ENCODE results near the gene ARHGAP26.

The ARHGAP26 gene

DNA sequence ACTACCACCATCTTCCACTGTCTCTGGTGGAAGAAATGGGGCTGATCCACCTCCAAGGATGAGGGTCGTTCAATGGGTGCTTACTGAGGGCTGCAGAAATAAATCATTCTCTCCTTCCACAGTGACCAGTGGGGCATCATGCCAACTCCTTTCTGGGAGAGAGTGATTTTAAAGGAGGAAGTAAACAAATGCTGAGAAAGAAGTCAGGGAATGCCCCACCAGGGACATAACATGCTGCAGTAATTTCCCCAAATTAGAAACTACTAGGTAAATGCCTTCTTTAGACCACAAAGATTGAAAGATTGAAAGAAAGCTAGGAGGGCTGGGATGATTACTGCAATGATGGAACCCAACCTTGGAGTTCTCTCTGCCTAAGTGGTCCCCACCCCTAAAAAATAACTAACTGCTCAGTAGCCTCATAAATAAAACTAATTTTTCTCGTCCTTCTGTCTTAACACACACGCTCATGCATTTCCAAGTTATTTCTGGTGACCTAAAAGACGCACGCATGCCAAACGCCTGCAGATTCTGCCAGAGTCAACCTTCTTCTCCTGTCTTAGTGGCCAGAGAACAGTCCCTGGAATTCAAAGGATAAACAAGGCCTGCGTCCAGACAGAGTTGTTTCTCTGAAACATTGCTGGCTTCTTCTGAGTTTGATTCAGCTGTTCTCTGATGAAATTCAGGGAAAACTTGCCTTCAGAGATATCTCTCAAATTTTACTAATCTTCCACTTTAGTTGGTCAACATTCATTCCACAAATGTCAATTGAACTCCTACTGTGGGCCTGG, 383.3 kb downstream of the ARHGAP26 start:
- no peak for FAIRE-seq

DNA sequence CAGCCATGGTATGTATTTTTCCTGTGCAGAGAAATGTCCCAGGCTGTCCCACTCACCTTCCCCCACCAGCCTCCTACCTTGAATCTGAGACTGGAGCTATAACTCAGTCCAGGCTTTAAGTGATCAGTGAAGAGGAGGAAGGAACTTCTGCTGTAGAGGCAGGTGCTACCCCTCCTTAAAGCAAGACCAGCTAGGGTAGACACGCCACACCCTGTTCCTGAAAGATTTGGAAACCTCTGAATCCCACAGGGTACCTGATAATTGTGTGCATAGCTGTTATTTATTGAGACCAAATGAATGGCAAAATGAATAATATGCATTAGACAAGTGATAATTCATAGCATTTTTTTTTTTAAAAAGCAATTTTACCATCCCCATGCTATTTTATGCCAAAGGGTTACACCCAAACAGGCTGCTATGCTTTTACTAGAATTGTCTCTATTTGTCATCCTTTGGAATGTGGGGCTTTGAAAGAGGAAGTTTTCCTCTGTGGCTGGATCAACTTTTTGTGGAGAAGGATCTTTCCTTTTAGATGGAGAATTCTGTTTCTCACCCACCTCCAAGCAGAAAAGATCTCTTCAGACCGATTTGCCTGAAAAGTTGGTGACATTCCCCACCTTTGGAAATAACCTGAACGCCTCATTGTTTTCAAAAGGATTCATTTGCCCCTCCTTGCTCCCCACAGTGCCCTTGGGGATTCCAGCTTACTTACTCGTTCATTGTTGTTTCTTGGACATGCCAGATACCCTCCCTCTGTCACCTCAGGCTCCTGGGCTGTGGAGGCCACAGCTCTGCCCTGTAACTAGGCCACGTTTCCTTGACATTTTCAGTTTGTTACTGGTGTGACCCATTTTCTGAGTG, 384.6 kb downstream of the ARHGAP26 start:
- no peak for FAIRE-seq

DNA sequence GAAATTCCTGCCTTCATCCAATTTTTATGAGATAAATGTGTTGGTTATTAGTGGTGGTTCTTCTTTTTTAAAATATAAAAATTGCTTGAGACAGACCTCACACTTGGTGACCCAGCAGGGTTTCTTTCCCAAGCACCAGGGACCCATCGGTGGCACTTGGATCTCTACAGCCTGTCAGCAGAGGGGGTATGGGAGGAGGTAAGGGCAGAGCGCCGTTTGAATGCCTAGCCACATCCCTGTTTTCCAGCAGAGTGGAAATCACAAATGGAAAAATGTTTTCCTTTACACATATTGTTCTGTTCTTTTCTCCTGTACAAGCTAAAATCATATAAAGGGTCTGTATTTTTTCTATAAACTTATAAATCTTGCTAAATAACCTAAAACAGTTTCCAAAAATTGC, 385.3 kb downstream of the ARHGAP26 start:
- no peak for FAIRE-seq

DNA sequence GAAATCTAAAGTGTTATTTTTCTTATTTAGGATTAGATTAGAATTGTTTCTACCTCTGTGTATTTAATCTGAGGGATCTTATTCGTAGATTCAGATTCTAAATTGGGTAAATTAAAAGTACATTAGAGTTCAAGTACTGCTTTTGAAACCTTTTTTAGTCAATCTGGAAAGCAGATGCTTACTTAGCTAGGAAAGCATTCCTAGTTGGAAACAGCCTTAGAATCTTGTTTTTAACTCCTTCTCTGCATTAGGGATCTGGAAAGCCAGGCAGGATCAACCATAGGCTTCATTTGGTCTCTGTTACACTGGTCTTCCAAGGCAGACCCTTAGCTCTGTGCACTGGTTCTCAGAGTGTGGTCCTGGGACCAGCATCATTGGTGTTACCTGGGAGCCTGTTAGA, 385.9 kb downstream of the ARHGAP26 start:
- no peak for FAIRE-seq

DNA sequence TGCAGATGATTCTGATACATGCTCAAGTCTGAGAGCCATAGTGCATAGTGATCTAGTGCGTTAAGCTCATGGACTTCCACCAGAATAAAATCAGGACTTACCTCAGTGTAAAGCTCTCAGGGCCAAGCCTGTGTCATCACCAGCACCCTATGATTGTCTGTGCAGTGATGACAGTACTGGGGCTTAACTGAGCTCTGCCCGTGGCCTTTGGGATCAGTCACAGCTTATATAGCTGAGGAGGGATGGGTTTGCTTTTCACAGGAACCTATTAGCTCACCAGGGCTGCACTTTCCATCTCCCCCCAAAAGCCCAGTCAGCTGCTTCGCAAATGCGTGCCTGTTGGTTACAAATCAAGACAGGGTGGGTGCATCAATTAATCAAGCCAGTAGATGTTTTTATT, 386.4 kb downstream of the ARHGAP26 start:
- no peak for FAIRE-seq

DNA sequence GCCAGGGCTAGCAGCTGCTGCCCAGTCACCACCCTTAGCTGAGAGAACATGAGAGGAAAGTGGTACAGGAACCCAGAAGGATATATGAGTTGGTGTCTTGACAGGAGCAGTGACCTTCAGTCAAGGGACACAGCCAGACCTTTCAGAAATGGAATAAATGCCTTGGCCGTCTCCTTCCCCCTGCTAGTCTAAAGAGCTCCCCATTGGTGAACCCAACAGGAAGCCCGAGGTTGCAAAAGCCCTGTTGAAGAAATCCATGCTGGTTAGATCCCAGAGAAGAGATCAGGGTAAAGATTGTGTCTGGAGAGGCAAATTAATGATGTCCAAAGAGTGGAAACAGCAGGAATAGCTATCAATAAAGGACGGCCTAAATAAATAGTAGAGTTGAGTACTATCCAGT, 388.9 kb downstream of the ARHGAP26 start:
- FAIRE-seq, result no peak

DNA sequence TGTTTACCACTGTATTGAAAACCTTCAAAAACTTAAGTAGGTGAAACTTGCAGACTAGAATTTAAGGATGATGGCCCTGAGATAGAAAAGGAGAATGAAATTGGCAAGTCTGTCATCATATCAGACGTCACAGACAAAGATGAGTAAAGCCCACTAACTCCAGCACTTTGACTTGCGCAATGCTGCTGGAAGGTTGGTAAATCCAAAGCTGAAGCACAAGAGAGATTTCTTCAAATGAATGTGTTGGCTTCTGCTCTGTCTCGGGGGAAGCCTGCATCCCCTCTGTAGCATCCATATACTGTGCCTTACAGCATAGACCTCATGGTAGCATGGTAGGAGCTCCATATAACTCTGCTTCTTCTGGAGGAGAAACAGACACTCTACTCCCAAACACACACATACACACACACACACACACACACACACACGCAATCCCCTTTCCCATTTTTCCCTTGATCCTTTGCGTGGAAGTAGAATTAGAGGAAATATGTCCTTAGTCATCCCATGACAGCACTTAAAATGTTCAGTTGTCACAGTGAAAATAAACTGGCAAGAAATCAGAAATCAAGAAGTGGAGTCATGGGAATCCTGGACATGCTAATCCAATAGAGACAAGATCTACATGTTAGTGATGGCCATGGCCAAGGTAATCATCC, 391.8 kb downstream of the ARHGAP26 start:
- FAIRE-seq, result no peak

DNA sequence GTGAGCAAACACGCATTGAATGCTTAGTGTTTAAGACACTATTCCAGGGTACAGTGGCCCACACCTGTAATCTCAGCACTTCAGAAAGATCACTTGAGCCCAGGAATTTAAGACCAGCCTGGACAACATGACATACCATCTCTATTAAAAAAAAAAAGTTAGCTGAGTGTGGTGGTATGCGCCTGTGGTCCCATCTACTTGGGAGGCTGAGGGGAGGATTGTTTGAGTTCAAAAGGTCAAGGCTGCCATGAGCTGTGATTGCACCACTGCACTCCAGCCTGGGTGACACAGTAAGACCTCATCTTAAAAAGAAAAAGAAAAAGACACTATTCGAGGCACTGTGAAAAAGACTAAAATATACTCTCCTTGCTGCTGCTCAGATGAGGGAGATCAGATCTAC, 392.6 kb downstream of the ARHGAP26 start:
- no peak for FAIRE-seq

DNA sequence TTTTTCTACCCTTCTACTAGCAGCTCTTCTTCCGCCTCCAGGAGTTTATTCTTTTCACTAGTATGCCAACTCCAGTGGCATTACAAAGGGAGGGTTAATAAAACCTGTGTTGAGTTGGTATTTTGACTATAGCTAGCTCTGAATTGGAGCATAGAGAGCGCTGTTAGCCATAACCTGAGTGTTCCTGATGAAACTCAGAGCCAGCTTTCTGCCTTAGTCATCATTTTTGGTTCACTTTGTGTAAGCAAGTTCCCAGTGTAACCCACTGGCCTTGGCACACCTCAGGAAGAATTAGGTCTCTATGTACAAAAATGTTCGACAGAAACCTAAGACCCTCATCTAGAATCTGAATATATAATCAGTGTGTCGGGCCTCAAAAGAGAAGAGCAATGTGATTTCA, 394.4 kb downstream of the ARHGAP26 start:
- FAIRE-seq, result no peak

DNA sequence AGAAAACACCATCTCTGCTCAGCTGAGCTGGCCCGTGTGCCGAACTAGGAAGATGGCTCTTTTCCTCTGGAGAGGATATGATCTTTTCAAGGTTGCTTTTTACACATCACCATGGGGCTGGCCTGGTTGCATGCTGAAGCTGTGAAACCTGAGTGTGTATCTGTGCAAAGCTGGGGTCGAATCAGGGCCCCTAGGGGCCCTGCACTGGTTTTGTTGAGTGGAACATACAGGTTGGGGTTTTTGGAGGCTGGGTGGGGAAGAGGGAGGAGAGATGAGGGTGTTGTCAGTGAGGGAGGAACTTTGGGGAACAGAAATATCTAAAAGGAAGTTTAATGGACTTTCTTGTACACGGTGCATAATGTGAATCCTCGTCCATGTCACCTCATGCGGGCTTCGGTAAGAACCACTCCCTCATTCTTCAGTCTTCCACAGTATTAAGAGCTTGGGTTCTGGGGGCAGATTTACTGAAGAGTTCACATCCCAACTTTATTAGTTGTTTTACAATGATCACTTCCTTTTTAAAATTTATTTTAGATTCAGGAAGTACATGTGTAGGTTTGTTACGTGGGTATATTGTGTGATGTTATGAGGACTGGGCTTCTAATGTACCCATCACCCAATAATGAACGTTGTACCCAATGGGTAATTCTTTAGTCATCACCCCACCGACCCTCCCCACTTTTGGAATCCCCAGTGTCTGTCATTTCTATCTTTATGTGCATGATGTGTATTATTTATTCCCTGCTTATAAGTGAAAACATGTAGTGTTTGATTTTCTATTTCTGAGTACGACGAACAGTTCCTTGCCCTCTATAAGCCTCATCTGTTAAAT, 395.1 kb downstream of the ARHGAP26 start:
- FAIRE-seq, result no peak

DNA sequence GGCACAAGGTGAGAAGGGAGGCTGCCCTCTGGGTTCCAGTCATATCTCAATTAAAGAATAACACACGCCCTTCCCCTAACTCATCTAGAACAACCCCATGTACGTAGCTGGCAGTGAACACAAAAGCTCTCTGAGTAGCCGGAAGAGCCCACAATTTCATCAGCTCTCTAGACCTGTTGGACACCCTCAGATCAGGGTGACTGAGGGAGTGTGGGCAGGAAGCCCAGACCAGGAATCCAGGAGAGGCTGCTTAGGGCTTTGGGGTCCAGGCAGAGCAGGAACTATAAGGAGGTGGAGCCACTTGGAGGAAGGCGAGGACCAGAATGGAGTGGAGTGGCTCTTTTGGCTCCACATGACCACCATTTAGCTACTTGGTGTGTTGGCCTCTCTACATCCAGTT, 395.9 kb downstream of the ARHGAP26 start:
- no peak for FAIRE-seq

DNA sequence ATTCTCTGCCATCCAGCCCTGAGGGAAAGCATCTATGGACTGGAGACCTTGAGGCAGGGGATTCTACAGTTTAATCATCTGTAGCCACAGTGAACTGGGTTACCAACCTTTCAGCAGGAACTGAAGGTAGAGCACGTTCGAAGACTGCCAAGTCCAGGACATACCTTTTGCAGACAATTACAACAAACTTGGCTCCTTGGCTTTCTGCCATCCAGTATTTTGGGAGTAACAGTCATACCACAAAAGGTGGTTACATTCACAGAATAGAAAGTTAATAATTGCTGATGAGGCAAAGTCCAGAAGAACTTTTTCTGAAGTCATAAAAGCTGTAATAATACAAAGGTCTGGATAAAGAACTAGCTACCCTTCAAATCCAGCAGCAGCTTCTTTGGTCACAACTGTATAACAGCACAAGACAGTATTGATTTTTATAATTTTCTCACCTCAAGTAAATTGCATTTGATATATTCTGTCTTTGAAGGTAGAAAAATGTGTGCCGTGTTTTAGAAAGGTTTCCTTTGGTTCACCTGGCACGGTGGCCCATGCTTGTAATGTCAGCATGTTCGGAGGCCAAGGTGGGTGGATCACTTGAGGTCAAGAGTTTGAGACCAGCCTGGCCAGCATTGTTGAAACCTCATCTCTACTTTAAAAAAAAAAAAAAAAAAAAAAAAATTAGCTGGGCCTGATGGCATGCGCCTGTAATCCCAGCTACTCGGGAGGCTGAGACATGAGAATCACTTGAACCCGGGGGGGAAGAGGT, 396.7 kb downstream of the ARHGAP26 start:
- FAIRE-seq, result no peak

DNA sequence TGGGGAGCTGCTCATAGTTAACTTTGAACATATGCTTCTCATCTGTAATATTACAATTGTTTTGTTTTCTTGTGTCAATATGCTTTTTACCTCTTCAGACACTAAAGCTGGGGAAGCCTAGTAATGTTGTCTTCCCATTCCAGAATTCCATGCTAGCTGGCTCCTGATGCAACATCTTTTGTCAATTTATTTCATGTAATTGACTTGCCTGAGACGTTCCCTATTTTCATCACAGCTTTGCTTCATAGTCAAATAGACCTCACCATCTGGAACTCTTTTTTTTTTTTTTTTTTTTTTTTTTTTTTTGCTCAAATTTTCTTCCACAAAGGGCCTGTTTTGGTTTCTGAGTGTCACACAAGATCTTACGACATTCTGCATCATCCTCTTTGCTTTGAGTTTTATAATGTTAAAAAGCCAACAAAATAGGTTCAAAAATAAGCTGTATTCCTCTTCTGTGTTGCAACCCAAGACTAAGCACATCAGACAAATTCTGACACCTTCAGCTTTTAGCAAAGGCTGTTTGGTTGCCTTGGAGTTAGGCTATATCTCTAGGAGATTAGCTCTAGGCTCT, 398.1 kb downstream of the ARHGAP26 start:
- no peak for FAIRE-seq

DNA sequence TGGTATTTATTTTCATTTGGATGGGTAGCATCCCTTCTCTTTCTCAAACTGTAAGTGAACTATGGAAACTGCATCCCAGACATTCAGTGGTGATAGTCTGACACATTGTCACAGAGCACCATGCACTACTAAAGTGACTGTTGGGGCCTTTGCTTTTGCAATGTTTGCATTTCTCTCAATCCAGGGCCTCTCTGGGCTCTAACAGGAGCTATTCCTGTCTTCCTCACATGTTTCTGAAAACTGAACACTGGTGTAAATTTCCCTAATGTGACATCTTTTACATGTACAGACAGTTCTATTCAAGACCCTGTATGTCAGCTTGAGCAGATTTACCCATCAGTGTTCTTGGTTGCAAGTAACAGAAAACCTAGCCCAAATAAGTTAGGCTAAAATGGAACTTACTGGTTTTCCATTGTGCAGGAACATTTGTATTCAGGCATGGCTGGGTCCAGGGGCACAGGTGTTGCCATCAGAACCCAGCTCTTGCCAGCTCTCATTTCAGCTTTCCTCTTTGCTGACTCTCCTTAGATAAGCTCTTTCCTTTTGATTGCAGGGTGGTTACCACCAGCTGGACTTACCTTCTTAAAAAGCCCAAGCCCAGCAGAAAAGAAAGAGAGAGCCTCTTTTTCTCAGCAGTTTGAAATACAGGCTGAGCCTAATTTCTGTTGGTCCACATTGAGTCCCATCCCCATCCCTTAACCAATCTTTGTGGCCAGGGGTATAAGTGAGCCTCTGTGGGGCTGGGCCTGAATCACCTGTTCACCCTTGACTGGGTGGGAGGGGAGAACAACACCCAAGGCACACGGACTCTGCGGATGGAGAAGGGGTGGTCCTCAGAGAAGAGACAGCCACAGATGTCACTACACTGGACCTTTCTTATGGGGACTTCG, 399.0 kb downstream of the ARHGAP26 start:
- no peak for FAIRE-seq

DNA sequence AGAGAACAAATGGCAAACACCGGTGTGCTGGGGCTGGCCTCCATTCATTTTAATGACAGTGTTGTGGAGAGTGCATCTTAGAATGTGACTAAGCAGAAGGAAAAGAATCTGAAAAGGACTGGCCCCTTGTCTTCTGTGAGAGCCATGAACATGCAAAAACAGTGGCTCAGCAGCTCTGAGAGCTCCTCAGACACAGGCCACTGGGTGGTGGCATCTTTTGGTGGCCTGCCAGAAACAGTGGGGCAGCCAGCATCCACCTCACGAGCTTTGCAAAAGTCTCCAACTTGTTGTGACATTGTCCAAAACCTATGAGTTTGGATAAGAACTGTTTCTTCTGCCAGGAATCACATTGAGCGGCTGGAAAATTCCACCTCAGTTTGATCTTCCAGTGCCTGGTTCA, 399.9 kb downstream of the ARHGAP26 start:
- no peak for FAIRE-seq

DNA sequence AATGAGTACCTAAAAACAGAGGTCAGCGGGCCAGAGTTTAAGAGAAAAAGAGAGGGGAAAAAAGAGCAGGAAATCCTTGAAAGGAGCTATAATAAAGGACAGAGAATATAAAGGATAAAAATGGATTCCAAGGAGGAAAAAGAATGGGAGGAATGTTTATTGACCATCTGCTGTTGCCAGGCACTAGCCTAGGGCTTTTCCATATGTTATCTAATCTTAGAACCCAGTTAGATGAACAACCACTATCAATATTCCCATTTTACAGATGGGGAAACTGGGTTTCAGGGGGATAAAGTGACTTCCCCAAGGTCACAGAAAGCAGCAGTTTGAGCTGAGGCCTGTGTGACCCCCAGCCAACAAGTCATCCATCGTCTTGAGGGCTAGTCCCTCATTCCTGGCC, 400.8 kb downstream of the ARHGAP26 start:
- FAIRE-seq, result no peak

DNA sequence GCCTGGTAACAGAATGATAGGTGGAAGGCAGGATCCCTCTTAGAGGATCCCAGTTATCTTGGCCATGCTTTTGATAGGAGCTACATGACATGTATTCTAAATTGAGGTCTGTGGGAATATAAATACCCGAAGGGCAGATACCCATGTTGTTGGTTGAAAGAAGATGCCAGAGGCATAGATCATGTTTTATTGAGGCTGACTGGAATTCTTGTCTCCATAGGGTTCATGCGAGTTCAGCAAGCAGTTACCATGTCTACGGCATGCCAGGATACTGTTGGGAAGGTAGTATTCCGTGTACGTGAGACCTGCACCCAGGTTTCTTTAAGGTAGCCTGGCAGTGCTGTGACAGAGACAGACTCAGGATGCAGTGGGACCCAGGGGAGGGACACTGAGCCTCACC, 402.6 kb downstream of the ARHGAP26 start:
- no peak for FAIRE-seq

DNA sequence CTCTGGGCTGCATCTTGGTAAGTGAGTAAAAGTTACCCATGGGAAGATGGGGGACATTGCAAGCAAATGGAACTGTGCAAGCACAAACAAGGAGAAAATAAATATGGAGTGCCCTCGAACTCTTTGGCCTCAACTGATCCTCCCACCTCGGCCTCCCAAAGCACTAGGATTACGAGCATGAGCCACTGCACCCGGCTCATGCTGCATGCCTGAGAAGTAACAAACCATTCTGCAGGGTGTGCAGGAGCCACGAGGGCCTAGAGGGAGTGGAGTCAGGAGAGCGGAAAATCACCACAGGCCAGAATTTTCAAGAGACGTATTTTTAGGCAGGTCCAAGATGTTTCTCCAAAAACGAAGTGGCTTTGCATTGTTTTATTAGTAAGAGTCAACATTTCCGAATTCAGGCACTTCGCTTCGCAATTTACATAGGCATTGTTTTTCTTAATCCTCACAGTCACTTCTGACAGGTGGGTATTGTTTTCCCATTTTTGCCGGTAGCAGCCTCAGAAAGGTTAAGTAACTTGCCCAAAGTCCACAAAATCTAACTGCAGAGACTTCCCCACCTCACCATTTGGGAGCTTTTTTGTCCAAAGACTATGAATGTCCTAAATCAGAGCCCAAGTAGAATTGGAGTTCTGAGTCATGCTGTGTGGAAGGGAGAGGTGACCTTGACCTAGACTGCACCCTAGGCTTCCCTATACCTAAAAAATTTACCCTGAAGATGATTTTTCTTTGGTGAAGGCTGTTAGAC, 403.1 kb downstream of the ARHGAP26 start:
- no peak for FAIRE-seq

DNA sequence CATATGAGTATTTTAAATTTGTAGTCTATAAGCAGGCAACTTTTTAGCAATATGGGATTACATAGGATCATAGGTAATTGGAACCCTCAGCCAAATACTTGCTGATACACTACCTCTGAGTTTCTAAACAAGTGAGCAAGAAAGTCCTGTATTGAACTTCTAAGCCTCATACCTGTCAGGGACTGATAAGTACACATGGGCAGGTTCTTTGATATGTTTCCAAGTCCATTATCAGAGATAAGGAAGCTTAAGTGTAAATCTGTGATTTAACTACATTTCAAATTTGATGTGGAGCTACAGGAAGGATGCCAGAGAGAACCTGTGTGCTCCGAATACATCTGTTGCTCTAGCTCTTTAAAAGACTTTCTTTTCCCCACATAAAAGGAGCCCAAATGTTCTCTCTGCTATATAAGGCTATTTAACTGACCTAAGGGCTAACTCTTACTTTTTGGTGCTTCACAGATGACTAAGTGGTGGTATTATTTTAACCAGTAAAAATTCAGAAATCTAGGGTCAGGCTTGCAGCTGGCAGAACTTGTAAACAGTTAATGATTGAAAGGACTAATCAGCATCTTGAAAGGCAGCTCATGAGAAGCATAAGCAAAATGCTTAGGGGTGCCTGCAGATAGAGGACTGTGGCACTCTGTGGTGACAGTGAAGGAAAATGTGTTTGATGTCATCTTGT, 404.7 kb downstream of the ARHGAP26 start:
- no peak for FAIRE-seq

All from TTC549 (cell line).